HepG2 (cell line): Measurements from ENCODE around the gene OR4D9. TPM values are rescaled to one million over a fixed set of nuclear protein-coding genes. Genes with fewer than 3 reads are reported as not detected.
A peak's percentile ranks its signal among the peaks of the same experiment; 100 is the strongest.

Experiments
- FOSL2 ChIP-seq: sonication (generic); formaldehyde crosslinking; IDR thresholded peaks from 2 replicates; pipeline ENCODE4 v1.4.0; 2020; ENCODE audit warnings: missing genetic modification reagents
- HOXA7 ChIP-seq: sonication (generic); formaldehyde crosslinking; IDR thresholded peaks from 2 replicates; pipeline ENCODE4 v1.8.1; 2022; ENCODE audit warnings: mild to moderate bottlenecking, missing genetic modification reagents, moderate library complexity
- KAT2B ChIP-seq: fragments of 150-350 bp; IDR thresholded peaks from 2 replicates; pipeline ENCODE4 v1.6.1; 2014; ENCODE audit warnings: low read depth, low read length, borderline replicate concordance
- NR2C2 ChIP-seq: sonication (generic); formaldehyde crosslinking; IDR thresholded peaks from 2 replicates; pipeline ENCODE4 v1.4.0; 2020; ENCODE audit warnings: missing genetic modification reagents, mild to moderate bottlenecking, moderate library complexity, borderline replicate concordance
- TMF1 ChIP-seq: sonication (generic); formaldehyde crosslinking; IDR thresholded peaks from 2 replicates; pipeline ENCODE4 v1.8.1; 2022; ENCODE audit warnings: low read depth, missing genetic modification reagents
- YY1 ChIP-seq: IDR thresholded peaks from 2 replicates; pipeline ENCODE4 v1.6.1; 2011; ENCODE audit warnings: low read length, low read depth, moderate library complexity, mild to moderate bottlenecking; ENCODE audit not compliant: insufficient read depth, insufficient replicate concordance
- ZEB1 ChIP-seq: IDR thresholded peaks from 2 replicates; pipeline ENCODE4 v1.6.1; 2012; ENCODE audit warnings: mild to moderate bottlenecking, low read depth, inconsistent platforms; ENCODE audit not compliant: insufficient replicate concordance
- ZNF33B ChIP-seq: sonication (generic); formaldehyde crosslinking; IDR thresholded peaks from 2 replicates; pipeline ENCODE4 v1.5.1; 2020; ENCODE audit warnings: mild to moderate bottlenecking, missing genetic modification reagents
- ZNF484 ChIP-seq: sonication (generic); formaldehyde crosslinking; IDR thresholded peaks from 2 replicates; pipeline ENCODE4 v1.5.1; 2020; ENCODE audit warnings: mild to moderate bottlenecking, low read depth, missing genetic modification reagents, borderline replicate concordance
- ZNF549 ChIP-seq: sonication (generic); formaldehyde crosslinking; IDR thresholded peaks from 2 replicates; pipeline ENCODE4 v1.5.0; 2020; ENCODE audit warnings: missing genetic modification reagents
- ZNF678 ChIP-seq: sonication (generic); formaldehyde crosslinking; IDR thresholded peaks from 2 replicates; pipeline ENCODE4 v1.4.0; 2020; ENCODE audit warnings: mild to moderate bottlenecking, missing genetic modification reagents
- ZNF703 ChIP-seq: sonication (generic); formaldehyde crosslinking; IDR thresholded peaks from 2 replicates; pipeline ENCODE4 v1.5.1; 2020; ENCODE audit warnings: missing genetic modification reagents, mild to moderate bottlenecking, moderate library complexity, borderline replicate concordance
- ZNF704 ChIP-seq: sonication (generic); formaldehyde crosslinking; IDR thresholded peaks from 2 replicates; pipeline ENCODE4 v1.8.1; 2023; ENCODE audit warnings: mild to moderate bottlenecking, inconsistent platforms, moderate library complexity, missing genetic modification reagents, borderline replicate concordance
- ZNF710 ChIP-seq: sonication (generic); formaldehyde crosslinking; IDR thresholded peaks from 2 replicates; pipeline ENCODE4 v1.5.0; 2020; ENCODE audit warnings: mild to moderate bottlenecking, missing genetic modification reagents, borderline replicate concordance
- ZNF720 ChIP-seq: sonication (generic); formaldehyde crosslinking; IDR thresholded peaks from 2 replicates; pipeline ENCODE4 v1.4.0; 2020; ENCODE audit warnings: missing genetic modification reagents
- ZNF768 ChIP-seq: sonication (generic); formaldehyde crosslinking; IDR thresholded peaks from 2 replicates; pipeline ENCODE4 v1.4.0; 2020; ENCODE audit warnings: missing genetic modification reagents
- ZNF777 ChIP-seq: sonication (generic); formaldehyde crosslinking; IDR thresholded peaks from 2 replicates; pipeline ENCODE4 v1.4.0; 2020; ENCODE audit warnings: missing genetic modification reagents
- ZNF780A ChIP-seq: sonication (generic); formaldehyde crosslinking; IDR thresholded peaks from 2 replicates; pipeline ENCODE4 v1.8.0; 2022; ENCODE audit warnings: mild to moderate bottlenecking, missing genetic modification reagents, moderate library complexity
- ZNF781 ChIP-seq: sonication (generic); formaldehyde crosslinking; IDR thresholded peaks from 2 replicates; pipeline ENCODE4 v1.5.1; 2020; ENCODE audit warnings: borderline replicate concordance, mild to moderate bottlenecking, missing genetic modification reagents; ENCODE audit errors: not compliant biosample characterization
- ZNF792 ChIP-seq: IDR thresholded peaks from 2 replicates; pipeline ENCODE4 v1.6.1; 2016
- polyA plus RNA-seq, 8 experiments: library from polyadenylated mRNA; depleted of rRNA in 3 of 8; stranded (reverse) in 7 of 8; unstranded in 1 of 8; fragments of >200 nt; fragmentation: Illumina TruSeq in 4 of 8; extraction: Trizol in 4 of 8; gene quantifications; 2 replicates each; pipeline versions ENCODE4 v1.2.1 to v1.2.3, GENCODE V29; 2011 to 2016; ENCODE audit warnings: low read depth in 4 of 8, missing spikeins in 1 of 8, mixed read lengths in 1 of 8; ENCODE audit not compliant: insufficient read depth in 1 of 8
- total RNA-seq, 5 experiments: library from RNA; depleted of rRNA; stranded (reverse); fragments of >200 nt; fragmentation: Illumina TruSeq; extraction: Trizol; gene quantifications; 2 replicates each; pipeline ENCODE4 v1.2.3, GENCODE V29; 2016; ENCODE audit warnings: low read depth in 1 of 5
- TF ChIP-seq, protein P1 (sequence below): sonication (generic); formaldehyde crosslinking; IDR thresholded peaks from 2 replicates; pipeline ENCODE4 v1.4.0; 2020; ENCODE audit warnings: missing genetic modification reagents
- TF ChIP-seq, protein P2 (sequence below): IDR thresholded peaks from 2 replicates; pipeline ENCODE4 v1.6.1; 2012; ENCODE audit warnings: low read depth, low read length, improper control_type of control experiment

Gene OR4D9
- total and polyA plus RNA-seq, 2 of the 13 experiments (the other 11 are each of a cell fraction or from before 2014, with no cell fraction given), result not detected

- no peak for TF ChIP-seq ZNF704
- TF ChIP-seq ZNF710 (CRISPR knock-in tag), result 0 out of 2 replicates have a peak, but pooled peaks have one; percentile 36
- no peak for TF ChIP-seq ZEB1
- TF ChIP-seq KAT2B, result no peak
- TF ChIP-seq ZNF678 (CRISPR knock-in tag), result peak; percentile 70; the same call in 1 of the 2 replicates
- peak; percentile 42; the same call in 1 of the 2 replicates for TF ChIP-seq FOSL2 (CRISPR knock-in tag)
- peak; percentile 42; the same call in 1 of the 2 replicates for TF ChIP-seq NR2C2 (CRISPR knock-in tag)
- TF ChIP-seq, protein P1, sequence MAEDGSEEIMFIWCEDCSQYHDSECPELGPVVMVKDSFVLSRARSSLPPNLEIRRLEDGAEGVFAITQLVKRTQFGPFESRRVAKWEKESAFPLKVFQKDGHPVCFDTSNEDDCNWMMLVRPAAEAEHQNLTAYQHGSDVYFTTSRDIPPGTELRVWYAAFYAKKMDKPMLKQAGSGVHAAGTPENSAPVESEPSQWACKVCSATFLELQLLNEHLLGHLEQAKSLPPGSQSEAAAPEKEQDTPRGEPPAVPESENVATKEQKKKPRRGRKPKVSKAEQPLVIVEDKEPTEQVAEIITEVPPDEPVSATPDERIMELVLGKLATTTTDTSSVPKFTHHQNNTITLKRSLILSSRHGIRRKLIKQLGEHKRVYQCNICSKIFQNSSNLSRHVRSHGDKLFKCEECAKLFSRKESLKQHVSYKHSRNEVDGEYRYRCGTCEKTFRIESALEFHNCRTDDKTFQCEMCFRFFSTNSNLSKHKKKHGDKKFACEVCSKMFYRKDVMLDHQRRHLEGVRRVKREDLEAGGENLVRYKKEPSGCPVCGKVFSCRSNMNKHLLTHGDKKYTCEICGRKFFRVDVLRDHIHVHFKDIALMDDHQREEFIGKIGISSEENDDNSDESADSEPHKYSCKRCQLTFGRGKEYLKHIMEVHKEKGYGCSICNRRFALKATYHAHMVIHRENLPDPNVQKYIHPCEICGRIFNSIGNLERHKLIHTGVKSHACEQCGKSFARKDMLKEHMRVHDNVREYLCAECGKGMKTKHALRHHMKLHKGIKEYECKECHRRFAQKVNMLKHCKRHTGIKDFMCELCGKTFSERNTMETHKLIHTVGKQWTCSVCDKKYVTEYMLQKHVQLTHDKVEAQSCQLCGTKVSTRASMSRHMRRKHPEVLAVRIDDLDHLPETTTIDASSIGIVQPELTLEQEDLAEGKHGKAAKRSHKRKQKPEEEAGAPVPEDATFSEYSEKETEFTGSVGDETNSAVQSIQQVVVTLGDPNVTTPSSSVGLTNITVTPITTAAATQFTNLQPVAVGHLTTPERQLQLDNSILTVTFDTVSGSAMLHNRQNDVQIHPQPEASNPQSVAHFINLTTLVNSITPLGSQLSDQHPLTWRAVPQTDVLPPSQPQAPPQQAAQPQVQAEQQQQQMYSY, result no peak; the same call in 1 of the 2 replicates
- TF ChIP-seq ZNF781 (CRISPR knock-in tag), result peak; percentile 30
- TF ChIP-seq ZNF792 (CRISPR knock-in tag), result peak; percentile 79
- 0 out of 2 replicates have a peak, but pooled peaks have one; percentile 28 for TF ChIP-seq ZNF33B (CRISPR knock-in tag)
- no peak for TF ChIP-seq HOXA7 (CRISPR knock-in tag)
- TF ChIP-seq ZNF720 (CRISPR knock-in tag), result no peak
- TF ChIP-seq ZNF484 (CRISPR knock-in tag), result no peak
- TF ChIP-seq, protein P2, sequence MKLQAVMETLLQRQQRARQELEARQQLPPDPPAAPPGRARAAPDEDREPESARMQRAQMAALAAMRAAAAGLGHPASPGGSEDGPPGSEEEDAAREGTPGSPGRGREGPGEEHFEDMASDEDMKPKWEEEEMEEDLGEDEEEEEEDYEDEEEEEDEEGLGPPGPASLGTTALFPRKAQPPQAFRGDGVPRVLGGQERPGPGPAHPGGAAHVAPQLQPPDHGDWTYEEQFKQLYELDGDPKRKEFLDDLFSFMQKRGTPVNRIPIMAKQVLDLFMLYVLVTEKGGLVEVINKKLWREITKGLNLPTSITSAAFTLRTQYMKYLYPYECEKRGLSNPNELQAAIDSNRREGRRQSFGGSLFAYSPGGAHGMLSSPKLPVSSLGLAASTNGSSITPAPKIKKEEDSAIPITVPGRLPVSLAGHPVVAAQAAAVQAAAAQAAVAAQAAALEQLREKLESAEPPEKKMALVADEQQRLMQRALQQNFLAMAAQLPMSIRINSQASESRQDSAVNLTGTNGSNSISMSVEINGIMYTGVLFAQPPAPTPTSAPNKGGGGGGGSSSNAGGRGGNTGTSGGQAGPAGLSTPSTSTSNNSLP, result no peak
- TF ChIP-seq YY1, result peak; percentile 4
- no peak for TF ChIP-seq ZNF780A (CRISPR knock-in tag)
- TF ChIP-seq ZNF777 (CRISPR knock-in tag), result peak; percentile 43; the same call in 1 of the 2 replicates
- no peak for TF ChIP-seq ZNF549
- TF ChIP-seq ZNF768 (CRISPR knock-in tag), result peak; percentile 40; the same call in 1 of the 2 replicates
- TF ChIP-seq TMF1 (CRISPR knock-in tag), result peak; percentile 13; the same call in 1 of the 2 replicates
- TF ChIP-seq ZNF703, result no peak
Measured at GRCh38 chr11:59550368-59550841, 39.1 kb downstream of the OR4D9 start (continued).
